ENCODE data around the gene NDC80.
A peak's percentile ranks its signal among the peaks of the same experiment; 100 is the strongest.

NDC80 gene

DNA sequence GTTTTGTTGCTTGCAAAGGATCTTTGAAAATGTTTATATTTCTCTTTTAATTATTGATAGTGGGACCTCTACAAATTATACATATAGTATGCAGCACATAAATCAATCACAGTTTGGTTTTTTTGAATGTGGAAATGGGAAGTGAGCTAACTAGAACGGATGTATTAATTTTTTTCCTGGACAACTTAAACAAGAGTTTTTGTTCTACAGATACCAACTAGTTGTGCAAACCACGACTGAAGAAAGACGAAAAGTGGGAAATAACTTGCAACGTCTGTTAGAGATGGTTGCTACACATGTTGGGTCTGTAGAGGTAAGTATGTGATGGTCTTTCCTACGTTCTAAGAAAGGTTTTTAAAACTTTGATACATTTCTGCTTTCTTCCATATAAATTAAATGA, 39.2 kb downstream of the NDC80 start:
- H3K9me3 ChIP-seq (ENCODE audit: control insufficient read depth, low read length): no peaks in the 10 kb centered on the region
- no peak overlapping the region for H3K4me3 ChIP-seq (ENCODE audit: insufficient read depth, low read depth, low read length, poor library complexity, severe bottlenecking)
- no peak overlapping the region for H3K27ac ChIP-seq (ENCODE audit: insufficient read depth, low read length, poor library complexity, severe bottlenecking)
- H3K4me1 ChIP-seq (ENCODE audit: control insufficient read depth, insufficient read depth, low read length, poor library complexity, severe bottlenecking): peaks cover 13% of the 10 kb centered on the region
- H3K27me3 ChIP-seq (replicated peaks; ENCODE audit: control insufficient read depth, insufficient read depth, low read length, poor library complexity, severe bottlenecking): no peaks in the 10 kb centered on the region
- no peak for DNase-seq
- peaks cover 10% of the 10 kb centered on the region for H3K36me3 ChIP-seq (ENCODE audit: control insufficient read depth, insufficient read depth, low read length)

DNA sequence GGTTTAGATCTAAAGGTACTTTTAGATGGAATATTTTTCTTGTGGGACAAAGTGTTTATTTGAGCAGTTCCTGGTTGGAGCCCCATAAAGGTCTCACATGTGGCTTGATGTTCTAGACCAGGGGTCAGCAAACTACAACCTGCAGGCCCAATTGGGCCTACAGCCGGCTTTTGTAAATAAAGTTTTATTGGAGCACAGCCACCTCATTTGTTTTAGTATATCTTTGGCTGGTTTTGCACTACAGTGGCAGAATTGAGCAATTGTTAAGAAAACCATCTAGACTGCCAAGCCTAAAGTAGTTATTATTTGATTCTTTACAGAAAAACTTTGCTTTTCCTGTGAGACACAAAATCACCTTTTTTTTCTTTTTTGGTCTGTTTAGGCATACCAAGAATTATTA, 41.6 kb downstream of the NDC80 start:
- Histone ChIP-seq H3K9me3 (ENCODE audit: control insufficient read depth, low read length) (no peaks in the 10 kb centered on the region), H3K27me3 (replicated peaks; ENCODE audit: control insufficient read depth, insufficient read depth, low read length, poor library complexity, severe bottlenecking) (no peaks in the 10 kb centered on the region)
- no peak for DNase-seq

GRCh38 chr18:2617401-2617998, 46.1 kb downstream of the NDC80 start:
- no peaks in the 10 kb centered on the region for H3K9me3 ChIP-seq (ENCODE audit: control insufficient read depth, low read length)
- DNase-seq: no peak
- no peak overlapping the region for H3K27ac ChIP-seq (ENCODE audit: insufficient read depth, low read length, poor library complexity, severe bottlenecking)
- H3K4me3 ChIP-seq (ENCODE audit: insufficient read depth, low read depth, low read length, poor library complexity, severe bottlenecking): no peak overlapping the region
- no peaks in the 10 kb centered on the region for H3K27me3 ChIP-seq (replicated peaks; ENCODE audit: control insufficient read depth, insufficient read depth, low read length, poor library complexity, severe bottlenecking)
- peaks cover 7% of the 10 kb centered on the region for H3K36me3 ChIP-seq (ENCODE audit: control insufficient read depth, insufficient read depth, low read length)
- H3K4me1 ChIP-seq (ENCODE audit: control insufficient read depth, insufficient read depth, low read length, poor library complexity, severe bottlenecking): no peaks in the 10 kb centered on the region

More for the DNA sequence above, 41.6 kb downstream of the NDC80 start:
- Histone ChIP-seq H3K36me3 (ENCODE audit: control insufficient read depth, insufficient read depth, low read length) (peaks cover 10% of the 10 kb centered on the region), H3K4me3 (ENCODE audit: insufficient read depth, low read depth, low read length, poor library complexity, severe bottlenecking) (no peak overlapping the region), H3K27ac (ENCODE audit: insufficient read depth, low read length, poor library complexity, severe bottlenecking) (no peak overlapping the region), H3K4me1 (ENCODE audit: control insufficient read depth, insufficient read depth, low read length, poor library complexity, severe bottlenecking) (no peaks in the 10 kb centered on the region)

DNA sequence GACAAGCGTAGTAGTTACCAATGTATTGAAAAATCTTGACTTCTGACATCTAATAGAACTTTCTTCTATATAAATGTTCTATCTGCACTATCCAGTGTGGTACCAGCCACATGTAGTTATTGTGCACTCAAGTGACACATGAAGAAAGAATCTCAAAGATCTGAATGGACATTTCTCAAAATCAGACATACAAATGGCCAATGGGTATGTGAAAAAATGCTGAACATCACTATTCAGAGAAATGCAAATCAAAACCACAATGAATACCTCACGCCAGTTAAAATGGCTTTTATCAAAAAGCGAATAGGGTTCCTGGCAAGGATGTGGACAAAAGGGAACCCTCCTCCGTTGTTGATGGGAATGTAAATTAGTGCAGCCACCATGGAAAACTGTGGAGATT, 46.7 kb downstream of the NDC80 start:
- Histone ChIP-seq H3K4me1 (ENCODE audit: control insufficient read depth, insufficient read depth, low read length, poor library complexity, severe bottlenecking) (no peaks in the 10 kb centered on the region), H3K4me3 (ENCODE audit: insufficient read depth, low read depth, low read length, poor library complexity, severe bottlenecking) (no peak overlapping the region), H3K27me3 (replicated peaks; ENCODE audit: control insufficient read depth, insufficient read depth, low read length, poor library complexity, severe bottlenecking) (no peaks in the 10 kb centered on the region), H3K27ac (ENCODE audit: insufficient read depth, low read length, poor library complexity, severe bottlenecking) (no peak overlapping the region), H3K9me3 (ENCODE audit: control insufficient read depth, low read length) (no peaks in the 10 kb centered on the region), H3K36me3 (ENCODE audit: control insufficient read depth, insufficient read depth, low read length) (peaks cover 7% of the 10 kb centered on the region)
- DNase-seq: no peak

DNA sequence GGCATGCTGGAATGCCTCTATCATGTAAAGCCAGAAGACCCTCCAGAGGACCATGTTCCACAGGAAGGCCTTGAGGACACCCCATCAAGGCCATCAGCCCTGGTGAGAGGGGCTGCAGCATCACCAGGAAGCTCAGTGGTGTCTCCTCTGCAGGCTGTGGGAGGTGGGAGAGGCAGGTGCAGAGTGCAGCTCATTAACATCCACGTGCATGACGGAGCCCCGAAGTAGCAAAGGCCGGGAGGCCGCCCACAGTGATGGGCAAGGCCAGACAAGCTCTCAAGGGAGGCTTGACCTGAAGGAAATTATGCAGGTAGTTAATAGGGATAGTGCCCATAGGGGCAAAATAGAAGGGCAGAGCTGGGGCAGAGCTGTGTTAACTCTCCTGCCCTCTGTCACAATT, 53.9 kb downstream of the NDC80 start:
- Histone ChIP-seq H3K27ac (ENCODE audit: insufficient read depth, low read length, poor library complexity, severe bottlenecking) (no peak overlapping the region), H3K4me3 (ENCODE audit: insufficient read depth, low read depth, low read length, poor library complexity, severe bottlenecking) (no peak overlapping the region), H3K27me3 (replicated peaks; ENCODE audit: control insufficient read depth, insufficient read depth, low read length, poor library complexity, severe bottlenecking) (no peaks in the 10 kb centered on the region), H3K36me3 (ENCODE audit: control insufficient read depth, insufficient read depth, low read length) (no peaks in the 10 kb centered on the region), H3K9me3 (ENCODE audit: control insufficient read depth, low read length) (no peaks in the 10 kb centered on the region), H3K4me1 (ENCODE audit: control insufficient read depth, insufficient read depth, low read length, poor library complexity, severe bottlenecking) (no peaks in the 10 kb centered on the region)
- DNase-seq: no peak

DNA sequence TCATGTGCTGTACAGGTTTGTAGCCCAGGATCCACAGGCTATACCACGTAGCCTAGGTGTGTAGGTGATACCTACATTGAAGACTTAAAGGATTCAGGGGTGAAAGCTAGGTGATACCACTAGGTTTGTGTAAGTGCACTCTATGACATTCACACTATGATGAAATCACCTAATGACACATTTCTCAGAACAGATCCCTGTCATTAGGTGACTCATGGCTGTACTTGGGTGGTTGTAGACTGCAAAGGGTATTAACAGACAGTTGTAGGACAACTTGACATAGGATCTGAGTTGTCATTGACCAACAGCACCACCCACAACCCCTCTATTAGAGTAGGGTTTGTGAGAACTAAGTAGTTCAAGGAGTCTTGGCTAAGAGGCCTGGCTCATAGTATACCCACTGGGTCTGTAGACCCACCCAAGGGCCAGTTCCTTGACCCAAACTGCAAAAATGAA, 56.5 kb downstream of the NDC80 start:
- H3K36me3 ChIP-seq (ENCODE audit: control insufficient read depth, insufficient read depth, low read length): no peaks in the 10 kb centered on the region
- no peaks in the 10 kb centered on the region for H3K9me3 ChIP-seq (ENCODE audit: control insufficient read depth, low read length)
- no peak for DNase-seq
- no peak overlapping the region for H3K27ac ChIP-seq (ENCODE audit: insufficient read depth, low read length, poor library complexity, severe bottlenecking)
- no peaks in the 10 kb centered on the region for H3K27me3 ChIP-seq (replicated peaks; ENCODE audit: control insufficient read depth, insufficient read depth, low read length, poor library complexity, severe bottlenecking)
- H3K4me3 ChIP-seq (ENCODE audit: insufficient read depth, low read depth, low read length, poor library complexity, severe bottlenecking): no peak overlapping the region
- H3K4me1 ChIP-seq (ENCODE audit: control insufficient read depth, insufficient read depth, low read length, poor library complexity, severe bottlenecking): no peaks in the 10 kb centered on the region

DNA sequence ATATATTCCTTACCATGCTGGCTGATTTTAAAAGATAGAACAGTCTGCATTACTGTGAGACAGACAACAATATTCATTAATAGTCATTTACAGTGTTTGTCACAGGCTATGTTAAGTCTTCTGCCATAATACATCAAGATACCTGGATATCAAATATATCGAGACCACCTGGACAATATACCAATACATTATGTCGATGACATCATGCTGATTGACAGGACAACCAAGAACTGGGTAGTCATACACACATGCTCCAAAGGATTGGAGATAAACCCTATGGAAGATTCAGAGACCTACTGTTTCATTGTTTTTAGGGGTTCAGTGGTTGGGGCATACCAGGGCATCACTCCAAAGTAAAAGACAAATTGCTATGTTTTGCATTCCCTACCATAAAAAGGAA, 57.6 kb downstream of the NDC80 start:
- H3K4me1 ChIP-seq (ENCODE audit: control insufficient read depth, insufficient read depth, low read length, poor library complexity, severe bottlenecking): peaks cover 6% of the 10 kb centered on the region
- H3K9me3 ChIP-seq (ENCODE audit: control insufficient read depth, low read length): no peaks in the 10 kb centered on the region
- DNase-seq: no peak
- no peaks in the 10 kb centered on the region for H3K36me3 ChIP-seq (ENCODE audit: control insufficient read depth, insufficient read depth, low read length)
- no peak overlapping the region for H3K4me3 ChIP-seq (ENCODE audit: insufficient read depth, low read depth, low read length, poor library complexity, severe bottlenecking)
- no peaks in the 10 kb centered on the region for H3K27me3 ChIP-seq (replicated peaks; ENCODE audit: control insufficient read depth, insufficient read depth, low read length, poor library complexity, severe bottlenecking)
- no peak overlapping the region for H3K27ac ChIP-seq (ENCODE audit: insufficient read depth, low read length, poor library complexity, severe bottlenecking)

DNA sequence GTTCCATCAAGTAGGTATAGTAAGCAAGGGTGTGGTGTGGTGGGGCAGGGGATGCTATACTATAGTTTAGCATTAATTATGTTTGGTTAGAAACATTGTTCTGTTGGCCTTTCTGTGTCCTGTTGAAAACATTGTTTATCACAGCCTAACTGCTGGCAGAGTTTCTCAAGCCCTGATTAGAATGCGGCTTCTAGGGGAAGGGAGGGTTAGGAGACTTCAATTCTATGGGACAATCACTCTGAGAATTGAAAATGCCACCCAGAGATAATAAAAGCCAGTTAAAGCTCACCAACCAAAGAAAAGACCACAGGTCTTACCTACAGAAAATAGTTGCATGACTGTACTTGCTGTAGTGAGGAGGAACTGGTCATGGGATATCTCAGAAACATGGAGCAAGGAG, 64.2 kb downstream of the NDC80 start:
- H3K9me3 ChIP-seq (ENCODE audit: control insufficient read depth, low read length): no peaks in the 10 kb centered on the region
- H3K27me3 ChIP-seq (replicated peaks; ENCODE audit: control insufficient read depth, insufficient read depth, low read length, poor library complexity, severe bottlenecking): no peaks in the 10 kb centered on the region
- no peaks in the 10 kb centered on the region for H3K36me3 ChIP-seq (ENCODE audit: control insufficient read depth, insufficient read depth, low read length)
- H3K4me1 ChIP-seq (ENCODE audit: control insufficient read depth, insufficient read depth, low read length, poor library complexity, severe bottlenecking): peaks cover 58% of the 10 kb centered on the region
- no peak for DNase-seq
- no peak overlapping the region for H3K4me3 ChIP-seq (ENCODE audit: insufficient read depth, low read depth, low read length, poor library complexity, severe bottlenecking)
- H3K27ac ChIP-seq (ENCODE audit: insufficient read depth, low read length, poor library complexity, severe bottlenecking): peak overlapping the region; percentile 90

DNA sequence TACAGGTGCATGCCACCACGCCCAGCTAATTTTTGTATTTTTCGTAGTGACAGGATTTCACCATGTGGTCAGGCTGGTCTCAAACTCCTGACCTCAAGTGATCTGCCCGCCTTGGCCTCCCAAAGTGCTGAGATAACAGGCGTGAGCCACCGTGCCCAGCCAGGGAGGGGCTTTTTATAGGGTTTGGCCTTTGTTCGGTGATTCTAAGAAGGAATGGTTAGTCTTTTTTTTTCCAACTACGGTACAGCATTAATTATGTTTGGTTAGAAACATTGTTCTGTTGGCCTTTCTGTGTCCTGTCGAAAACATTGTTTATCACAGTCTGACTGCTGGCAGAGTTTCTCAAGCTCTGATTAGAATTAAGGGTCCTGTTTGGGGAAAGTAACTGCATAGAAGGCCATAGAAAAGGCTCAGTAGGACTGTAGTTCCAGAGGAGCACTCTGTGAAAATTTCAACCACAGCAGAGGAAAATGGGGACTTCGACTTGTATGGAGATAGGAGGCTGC, 64.8 kb downstream of the NDC80 start:
- Histone ChIP-seq H3K27me3 (replicated peaks; ENCODE audit: control insufficient read depth, insufficient read depth, low read length, poor library complexity, severe bottlenecking) (no peaks in the 10 kb centered on the region), H3K9me3 (ENCODE audit: control insufficient read depth, low read length) (no peaks in the 10 kb centered on the region), H3K27ac (ENCODE audit: insufficient read depth, low read length, poor library complexity, severe bottlenecking) (peak overlapping the region; percentile 90), H3K4me3 (ENCODE audit: insufficient read depth, low read depth, low read length, poor library complexity, severe bottlenecking) (peak overlapping the region; percentile 30), H3K36me3 (ENCODE audit: control insufficient read depth, insufficient read depth, low read length) (no peaks in the 10 kb centered on the region), H3K4me1 (ENCODE audit: control insufficient read depth, insufficient read depth, low read length, poor library complexity, severe bottlenecking) (peaks cover 64% of the 10 kb centered on the region)
- no peak for DNase-seq

DNA sequence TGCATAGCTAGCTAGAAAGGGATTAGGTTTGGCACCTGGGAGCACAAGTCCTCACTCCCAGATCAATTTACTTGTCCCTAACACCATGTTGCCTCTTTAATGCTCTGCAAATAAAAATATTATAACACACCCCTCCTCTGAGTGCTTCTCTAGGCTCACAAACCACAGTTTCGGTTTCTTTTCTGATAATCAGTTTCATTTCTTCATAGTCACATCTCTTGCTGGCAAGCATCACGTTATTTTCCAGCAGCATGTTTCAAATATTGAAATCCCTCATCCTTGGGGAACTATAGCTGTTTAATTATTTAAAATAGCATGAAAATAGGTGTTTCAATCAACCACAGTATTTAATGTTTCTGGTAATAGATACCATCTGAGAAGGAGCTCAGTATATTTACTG, 70.3 kb downstream of the NDC80 start:
- no peak for DNase-seq
- H3K36me3 ChIP-seq (ENCODE audit: control insufficient read depth, insufficient read depth, low read length): no peaks in the 10 kb centered on the region
- H3K27ac ChIP-seq (ENCODE audit: insufficient read depth, low read length, poor library complexity, severe bottlenecking): peak overlapping the region; percentile 69
- H3K4me3 ChIP-seq (ENCODE audit: insufficient read depth, low read depth, low read length, poor library complexity, severe bottlenecking): peak overlapping the region; percentile 36
- no peaks in the 10 kb centered on the region for H3K9me3 ChIP-seq (ENCODE audit: control insufficient read depth, low read length)
- no peaks in the 10 kb centered on the region for H3K27me3 ChIP-seq (replicated peaks; ENCODE audit: control insufficient read depth, insufficient read depth, low read length, poor library complexity, severe bottlenecking)
- H3K4me1 ChIP-seq (ENCODE audit: control insufficient read depth, insufficient read depth, low read length, poor library complexity, severe bottlenecking): peaks cover 60% of the 10 kb centered on the region
